ENCODE results near the gene PNLIPRP3. TPM values are rescaled to one million over a fixed set of nuclear protein-coding genes. Genes with fewer than 3 reads are reported as not detected.

The PNLIPRP3 gene
- total RNA-seq, 2 experiments from 2014 or later = not detected

DNA sequence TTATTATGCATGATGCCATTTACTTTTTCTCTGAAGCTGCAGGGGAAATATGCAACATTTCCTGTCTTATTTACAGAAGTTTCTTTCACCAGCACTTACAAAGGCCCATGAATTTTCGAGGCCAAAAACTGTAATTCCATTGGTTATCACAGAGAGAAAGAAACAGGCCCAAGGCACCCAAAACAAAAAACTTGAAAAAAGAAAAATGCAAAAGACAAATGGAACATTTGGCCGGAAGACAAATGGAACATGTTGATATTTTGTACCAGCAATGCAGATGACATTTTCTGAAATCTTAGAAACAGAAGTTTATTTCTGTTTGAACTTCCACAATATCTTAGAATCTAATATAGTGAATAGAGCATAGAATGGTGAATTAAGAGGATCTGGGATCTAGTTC lies 61.8 kb downstream of the PNLIPRP3 start:
- ChIA-PET POLR2A (no interaction called here), CTCF (no interaction called here)
- Mint-ChIP-seq H3K4me3 (no peak overlapping the region), H3K27me3 (no peaks in the 10 kb centered on the region), H3K9me3 (no peaks in the 10 kb centered on the region), H3K36me3 (ENCODE audit: low read depth) (no peaks in the 10 kb centered on the region), H3K4me1 (no peaks in the 10 kb centered on the region), H3K27ac (no peak overlapping the region)
- DNase-seq = no peak

DNA sequence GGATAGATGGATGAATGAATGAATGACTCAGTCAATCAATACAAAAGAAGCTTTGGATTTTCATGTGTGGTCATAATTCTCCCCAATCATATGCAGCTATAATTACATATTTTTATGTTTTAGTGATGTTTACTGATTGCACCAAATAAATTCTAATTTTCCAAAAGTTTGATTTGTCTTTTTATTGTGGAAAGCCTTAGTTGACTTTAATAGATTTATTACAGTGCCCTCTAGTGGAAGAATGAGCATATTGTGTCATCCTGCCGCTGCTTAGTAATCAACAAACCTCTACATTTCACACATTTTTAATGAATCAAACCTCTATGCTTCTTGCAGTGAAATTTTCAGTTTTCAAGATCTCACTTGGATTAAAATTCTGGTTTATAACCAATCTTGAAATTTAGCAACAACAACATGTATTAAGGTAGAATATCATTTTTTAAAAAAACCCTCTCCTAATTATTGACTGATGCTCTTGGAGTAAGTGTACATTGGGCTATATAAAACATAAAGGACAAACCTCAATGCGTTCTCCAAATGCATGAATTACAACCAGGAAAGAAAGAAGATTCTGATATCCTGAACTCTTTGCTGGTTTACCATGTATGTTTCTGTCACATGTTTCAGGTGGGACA lies 62.5 kb downstream of the PNLIPRP3 start:
- no peak for DNase-seq
- ChIA-PET CTCF (no interaction called here), POLR2A (no interaction called here)
- Mint-ChIP-seq H3K4me1 (no peaks in the 10 kb centered on the region), H3K36me3 (ENCODE audit: low read depth) (no peaks in the 10 kb centered on the region), H3K9me3 (no peaks in the 10 kb centered on the region), H3K27ac (no peak overlapping the region), H3K27me3 (no peaks in the 10 kb centered on the region), H3K4me3 (no peak overlapping the region)

GRCh38 chr10:116504786-116505185 lies 77.1 kb downstream of the PNLIPRP3 start:
- H3K27ac Mint-ChIP-seq = no peak overlapping the region
- no peaks in the 10 kb centered on the region for H3K4me1 Mint-ChIP-seq
- H3K4me3 Mint-ChIP-seq = no peak overlapping the region
- POLR2A ChIA-PET = no interaction called here
- CTCF ChIA-PET = no interaction called here
- H3K36me3 Mint-ChIP-seq (ENCODE audit: low read depth) = no peaks in the 10 kb centered on the region
- H3K9me3 Mint-ChIP-seq = no peaks in the 10 kb centered on the region
- DNase-seq = no peak
- H3K27me3 Mint-ChIP-seq = no peaks in the 10 kb centered on the region

GRCh38 chr10:116510565-116510964 lies 82.9 kb downstream of the PNLIPRP3 start:
- DNase-seq = no peak
- H3K36me3 Mint-ChIP-seq (ENCODE audit: low read depth) = no peaks in the 10 kb centered on the region
- H3K4me3 Mint-ChIP-seq = no peak overlapping the region
- no peaks in the 10 kb centered on the region for H3K4me1 Mint-ChIP-seq
- ChIA-PET POLR2A (no interaction called here), CTCF (no interaction called here)
- H3K9me3 Mint-ChIP-seq = no peaks in the 10 kb centered on the region
- H3K27me3 Mint-ChIP-seq = no peaks in the 10 kb centered on the region
- no peak overlapping the region for H3K27ac Mint-ChIP-seq

DNA sequence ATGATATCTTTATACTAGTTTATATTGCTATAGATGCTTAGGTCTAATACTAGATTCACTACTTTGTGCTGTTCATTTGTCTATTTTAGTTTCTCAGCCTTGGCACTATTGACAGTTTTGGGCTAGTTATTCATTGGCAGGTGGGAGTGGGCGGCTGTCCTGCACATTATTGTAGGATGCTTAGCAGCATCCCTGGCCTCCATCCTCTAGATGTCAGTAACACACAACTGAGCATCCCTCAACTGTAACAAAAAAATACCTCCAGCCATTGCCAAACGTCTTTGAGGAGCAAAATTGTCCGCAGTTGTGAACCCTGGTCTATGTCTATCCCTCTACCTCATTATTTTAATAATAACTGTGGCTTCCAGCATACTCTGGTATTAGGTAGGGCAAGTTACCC lies 83.7 kb downstream of the PNLIPRP3 start:
- DNase-seq = no peak
- POLR2A ChIA-PET = no interaction called here
- Mint-ChIP-seq H3K27ac (no peak overlapping the region), H3K36me3 (ENCODE audit: low read depth) (no peaks in the 10 kb centered on the region), H3K9me3 (no peaks in the 10 kb centered on the region), H3K4me3 (no peak overlapping the region), H3K27me3 (no peaks in the 10 kb centered on the region), H3K4me1 (no peaks in the 10 kb centered on the region)
- CTCF ChIA-PET = no interaction called here

DNA sequence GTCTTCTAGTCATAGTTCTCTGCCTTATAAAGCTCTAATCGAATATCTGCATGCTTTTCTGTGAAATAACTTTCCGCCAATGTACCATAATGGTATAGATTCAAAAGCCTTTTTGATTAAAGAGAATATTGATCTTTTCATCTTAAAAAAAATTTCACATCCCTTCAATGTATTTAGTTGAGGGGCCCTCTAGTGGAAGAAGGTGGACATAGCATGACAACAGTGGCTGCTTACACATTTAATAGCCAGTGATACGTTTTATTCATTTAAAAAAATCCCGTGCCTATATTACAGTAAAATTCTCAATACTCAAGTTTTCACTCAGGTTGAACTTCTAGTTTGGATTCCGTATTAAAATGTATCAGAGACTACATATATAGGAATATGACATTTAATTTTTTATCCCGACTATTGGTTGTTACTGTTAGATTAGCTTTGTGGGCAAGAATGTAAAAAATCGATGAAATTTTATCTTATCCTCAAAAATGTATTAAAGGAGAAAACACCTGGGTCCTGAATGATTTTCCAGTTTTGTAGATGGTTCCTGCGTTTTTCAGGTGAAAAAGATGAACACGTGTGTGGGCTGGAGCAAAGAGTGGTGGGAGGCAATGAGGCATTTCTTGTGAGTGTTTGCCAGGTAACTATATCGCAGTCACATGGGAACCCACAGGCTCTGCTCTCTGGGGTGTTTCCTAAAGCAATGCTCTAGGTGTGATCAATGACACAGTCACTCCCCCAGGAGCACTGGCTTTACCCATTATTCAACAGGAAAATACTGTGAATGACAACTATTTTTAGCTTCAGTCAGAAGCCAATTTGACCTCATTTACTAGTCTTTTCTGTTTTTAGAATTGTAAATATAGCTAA lies 94.0 kb downstream of the PNLIPRP3 start:
- H3K27ac Mint-ChIP-seq = no peak overlapping the region
- H3K4me1 Mint-ChIP-seq = no peaks in the 10 kb centered on the region
- H3K9me3 Mint-ChIP-seq = no peaks in the 10 kb centered on the region
- peak; percentile 33 for DNase-seq
- H3K4me3 Mint-ChIP-seq = no peak overlapping the region
- ChIA-PET CTCF (interaction anchor here (1.2 kb wide), 1 partner anchor 55 kb away, joined by 3 read pairs; no protein-coding TSS in a partner anchor), POLR2A (no interaction called here)
- peaks cover 2% of the 10 kb centered on the region for H3K27me3 Mint-ChIP-seq
- H3K36me3 Mint-ChIP-seq (ENCODE audit: low read depth) = no peaks in the 10 kb centered on the region

DNA sequence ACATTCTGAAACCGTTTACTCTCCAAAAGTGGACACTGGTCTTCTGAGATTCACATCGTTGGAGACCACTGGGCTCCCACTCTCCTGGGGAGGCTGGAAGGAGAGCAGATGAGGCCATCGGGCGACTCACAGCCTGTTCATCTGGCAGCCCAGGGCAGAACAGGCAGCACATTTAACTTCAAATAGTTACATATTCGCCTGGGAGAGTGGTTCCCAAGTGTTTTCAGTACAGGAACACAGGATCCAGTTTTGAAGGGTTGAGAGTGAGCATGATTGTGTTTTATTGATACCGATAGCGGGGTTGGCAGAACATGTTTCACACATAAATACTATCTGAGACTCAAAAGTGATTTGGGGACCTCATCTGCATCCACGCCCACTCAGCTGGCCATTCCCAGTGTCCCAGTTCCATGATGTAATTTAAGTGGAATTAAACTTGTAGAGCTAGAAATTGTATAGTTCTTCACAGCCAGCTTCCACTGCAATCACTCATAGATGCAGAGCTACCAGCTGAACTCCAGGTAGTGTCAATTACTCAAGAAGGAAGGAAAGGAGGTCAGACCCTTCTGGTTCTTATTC lies 95.2 kb downstream of the PNLIPRP3 start:
- Mint-ChIP-seq H3K9me3 (no peaks in the 10 kb centered on the region), H3K4me3 (no peak overlapping the region), H3K27me3 (peaks cover 2% of the 10 kb centered on the region), H3K36me3 (ENCODE audit: low read depth) (no peaks in the 10 kb centered on the region), H3K27ac (no peak overlapping the region), H3K4me1 (no peaks in the 10 kb centered on the region)
- ChIA-PET CTCF (interaction anchor here (1.2 kb wide), 1 partner anchor 56 kb away, joined by 3 read pairs; no protein-coding TSS in a partner anchor), POLR2A (no interaction called here)
- DNase-seq = no peak

DNA sequence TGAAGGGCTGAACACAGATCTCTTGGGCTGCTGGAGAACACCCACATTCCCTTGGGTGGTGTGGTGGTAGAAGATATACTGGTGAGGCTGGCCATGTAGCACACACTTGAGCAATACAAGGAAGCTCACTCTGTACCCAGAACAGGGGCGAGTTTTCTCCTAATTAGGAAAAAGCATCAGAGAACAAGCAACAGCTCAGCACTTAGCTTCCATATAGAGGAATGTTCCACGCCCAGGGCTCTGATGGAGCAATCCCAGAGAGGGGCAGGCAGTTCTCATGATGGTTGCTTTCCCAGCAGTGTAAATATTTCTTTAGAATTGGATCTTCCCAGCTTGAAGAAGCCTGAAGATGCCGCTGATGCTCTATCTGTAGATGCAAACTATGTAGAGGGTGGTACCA lies 97.1 kb downstream of the PNLIPRP3 start:
- Mint-ChIP-seq H3K4me3 (no peak overlapping the region), H3K27ac (no peak overlapping the region), H3K36me3 (ENCODE audit: low read depth) (no peaks in the 10 kb centered on the region), H3K27me3 (peaks cover 2% of the 10 kb centered on the region), H3K9me3 (no peaks in the 10 kb centered on the region), H3K4me1 (no peaks in the 10 kb centered on the region)
- ChIA-PET POLR2A (interaction anchor here (0.6 kb wide), 1 partner anchor 11 kb away, joined by 3 read pairs; no protein-coding TSS in a partner anchor), CTCF (no interaction called here)
- no peak for DNase-seq

DNA sequence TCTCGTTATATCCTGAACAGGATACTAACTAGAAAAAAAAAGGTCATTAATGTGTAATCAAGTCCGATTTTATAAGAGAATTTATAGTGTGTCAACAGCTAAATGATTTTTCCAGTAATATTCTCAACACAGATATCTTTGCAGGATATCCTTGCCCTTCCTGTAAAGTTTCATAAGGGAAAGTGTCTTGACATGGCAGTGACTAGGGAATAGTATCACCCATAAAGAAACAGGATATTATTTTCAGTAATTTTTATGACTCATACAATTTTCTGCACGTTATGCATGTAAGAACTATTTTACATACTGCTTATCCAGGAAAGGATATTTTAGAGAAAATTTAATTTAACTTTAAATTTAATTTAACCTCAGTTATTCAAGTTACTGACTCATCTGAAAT lies 98.6 kb downstream of the PNLIPRP3 start:
- Mint-ChIP-seq H3K4me3 (no peak overlapping the region), H3K27ac (no peak overlapping the region), H3K9me3 (no peaks in the 10 kb centered on the region), H3K27me3 (peaks cover 2% of the 10 kb centered on the region), H3K36me3 (ENCODE audit: low read depth) (no peaks in the 10 kb centered on the region), H3K4me1 (no peaks in the 10 kb centered on the region)
- POLR2A ChIA-PET = no interaction called here
- CTCF ChIA-PET = no interaction called here
- DNase-seq = no peak

Other genes with a start within 250 kb of the PNLIPRP3 start
- not detected for gene GFRA1, start 154.6 kb upstream of the PNLIPRP3 start, total RNA-seq
- not detected for gene CCDC172, start 103.4 kb upstream of the PNLIPRP3 start, total RNA-seq
- not detected for gene PNLIP, start 118.1 kb downstream of the PNLIPRP3 start, total RNA-seq
- not detected for gene PNLIPRP1, start 163.1 kb downstream of the PNLIPRP3 start, total RNA-seq
- not detected for gene PNLIPRP2, start 193.1 kb downstream of the PNLIPRP3 start, total RNA-seq

Data from activated CD4-positive, alpha-beta T cell treated with anti-CD3 and anti-CD28 coated beads, Interleukin-2, amount 10 ng/mL, durations not matched to agents 7 days and 5 days (primary cell).